ENCODE results near the gene ASCC2. TPM values are rescaled to one million over a fixed set of nuclear protein-coding genes. Genes with fewer than 3 reads are reported as not detected.

Gene ASCC2
- total RNA-seq, 1 donor from 2014 or later: 85.5 TPM

GRCh38 chr22:29819501-29819900, 18.6 kb downstream of the ASCC2 start:
- Mint-ChIP-seq H3K36me3 (ENCODE audit: low read depth, unreplicated experiment) (peaks cover 52% of the 10 kb centered on the region), H3K4me3 (ENCODE audit: unreplicated experiment) (peak overlapping the region; percentile 1), H3K27ac (ENCODE audit: unreplicated experiment) (no peak overlapping the region), H3K27me3 (ENCODE audit: unreplicated experiment) (peaks cover 2% of the 10 kb centered on the region), H3K9me3 (ENCODE audit: unreplicated experiment) (no peaks in the 10 kb centered on the region), H3K4me1 (ENCODE audit: unreplicated experiment) (peaks cover 4% of the 10 kb centered on the region)
- no peak for TF ChIP-seq CTCF (IDR thresholded peaks at IDR 0.05; ENCODE audit: unreplicated experiment)
- no peak for DNase-seq (ENCODE audit: low spot score)

GRCh38 chr22:29817724-29818123, 20.4 kb downstream of the ASCC2 start:
- peaks cover 4% of the 10 kb centered on the region for H3K4me1 Mint-ChIP-seq (ENCODE audit: unreplicated experiment)

GRCh38 chr22:29816980-29817379, 21.1 kb downstream of the ASCC2 start:
- no peak for DNase-seq (ENCODE audit: low spot score)
- Mint-ChIP-seq H3K36me3 (ENCODE audit: low read depth, unreplicated experiment) (peaks cover 52% of the 10 kb centered on the region), H3K27me3 (ENCODE audit: unreplicated experiment) (peaks cover 2% of the 10 kb centered on the region), H3K4me1 (ENCODE audit: unreplicated experiment) (no peaks in the 10 kb centered on the region), H3K4me3 (ENCODE audit: unreplicated experiment) (no peak overlapping the region), H3K9me3 (ENCODE audit: unreplicated experiment) (no peaks in the 10 kb centered on the region), H3K27ac (ENCODE audit: unreplicated experiment) (no peak overlapping the region)
- no peak for TF ChIP-seq CTCF (IDR thresholded peaks at IDR 0.05; ENCODE audit: unreplicated experiment)

More at GRCh38 chr22:29817724-29818123, 20.4 kb downstream of the ASCC2 start:
- TF ChIP-seq CTCF (IDR thresholded peaks at IDR 0.05; ENCODE audit: unreplicated experiment): no peak
- DNase-seq (ENCODE audit: low spot score): no peak
- no peak overlapping the region for H3K27ac Mint-ChIP-seq (ENCODE audit: unreplicated experiment)
- H3K36me3 Mint-ChIP-seq (ENCODE audit: low read depth, unreplicated experiment): peaks cover 54% of the 10 kb centered on the region
- no peak overlapping the region for H3K4me3 Mint-ChIP-seq (ENCODE audit: unreplicated experiment)
- H3K9me3 Mint-ChIP-seq (ENCODE audit: unreplicated experiment): no peaks in the 10 kb centered on the region
- H3K27me3 Mint-ChIP-seq (ENCODE audit: unreplicated experiment): peaks cover 2% of the 10 kb centered on the region

- no peak overlapping the region for H3K27ac Mint-ChIP-seq (ENCODE audit: unreplicated experiment)
- peaks cover 2% of the 10 kb centered on the region for H3K27me3 Mint-ChIP-seq (ENCODE audit: unreplicated experiment)
- no peaks in the 10 kb centered on the region for H3K9me3 Mint-ChIP-seq (ENCODE audit: unreplicated experiment)
- no peak overlapping the region for H3K4me3 Mint-ChIP-seq (ENCODE audit: unreplicated experiment)
- H3K4me1 Mint-ChIP-seq (ENCODE audit: unreplicated experiment): no peaks in the 10 kb centered on the region
- no peak for DNase-seq (ENCODE audit: low spot score)
- peaks cover 55% of the 10 kb centered on the region for H3K36me3 Mint-ChIP-seq (ENCODE audit: low read depth, unreplicated experiment)
- TF ChIP-seq CTCF (IDR thresholded peaks at IDR 0.05; ENCODE audit: unreplicated experiment): no peak
Observed at GRCh38 chr22:29816539-29816938, 21.5 kb downstream of the ASCC2 start.

GRCh38 chr22:29816128-29816527, 21.9 kb downstream of the ASCC2 start:
- Mint-ChIP-seq H3K4me3 (ENCODE audit: unreplicated experiment) (no peak overlapping the region), H3K27me3 (ENCODE audit: unreplicated experiment) (peaks cover 2% of the 10 kb centered on the region), H3K4me1 (ENCODE audit: unreplicated experiment) (no peaks in the 10 kb centered on the region), H3K9me3 (ENCODE audit: unreplicated experiment) (no peaks in the 10 kb centered on the region), H3K27ac (ENCODE audit: unreplicated experiment) (no peak overlapping the region), H3K36me3 (ENCODE audit: low read depth, unreplicated experiment) (peaks cover 57% of the 10 kb centered on the region)
- no peak for TF ChIP-seq CTCF (IDR thresholded peaks at IDR 0.05; ENCODE audit: unreplicated experiment)
- DNase-seq (ENCODE audit: low spot score): no peak

Data from endothelial cell (in vitro differentiated cells).